Iris pigment epithelial cell (primary cell): ENCODE data around the gene KCNQ2.

Source experiments
- DNase-seq: peaks from one replicate; pipeline ENCODE4 v3.0.0-alpha.2; 2011; ENCODE audit warnings: low read depth

KCNQ2 gene

GRCh38 chr20:63369024-63369530, 103.4 kb downstream of the KCNQ2 start:
- DNase-seq, result no peak

- no peak for DNase-seq
Measured at GRCh38 chr20:63368151-63368550, 104.3 kb downstream of the KCNQ2 start.

- no peak for DNase-seq
Measured at GRCh38 chr20:63367446-63368055, 104.9 kb downstream of the KCNQ2 start.

- no peak for DNase-seq
Measured at GRCh38 chr20:63366390-63367365, 105.8 kb downstream of the KCNQ2 start.

GRCh38 chr20:63365601-63366389, 106.7 kb downstream of the KCNQ2 start:
- no peak for DNase-seq

GRCh38 chr20:63364801-63365585, 107.5 kb downstream of the KCNQ2 start:
- no peak for DNase-seq

- no peak for DNase-seq
Measured at GRCh38 chr20:63363981-63364561, 108.4 kb downstream of the KCNQ2 start.

- no peak for DNase-seq
Measured at GRCh38 chr20:63363013-63363957, 109.2 kb downstream of the KCNQ2 start.

GRCh38 chr20:63362436-63363009, 109.9 kb downstream of the KCNQ2 start:
- DNase-seq, result no peak

GRCh38 chr20:63361519-63362435, 110.7 kb downstream of the KCNQ2 start:
- DNase-seq, result no peak

GRCh38 chr20:63360850-63361518, 111.5 kb downstream of the KCNQ2 start, which contains the start of gene CHRNA4:
TSS of gene CHRNA4 (minus strand) at chr20:63361349. CDS start at chr20:63361165, 184 bp downstream.
- DNase-seq, result no peak

- no peak for DNase-seq
Measured at GRCh38 chr20:63359937-63360849, 112.3 kb downstream of the KCNQ2 start.

GRCh38 chr20:63359164-63359934, 113.1 kb downstream of the KCNQ2 start:
- DNase-seq, result no peak

GRCh38 chr20:63357921-63358905, 114.2 kb downstream of the KCNQ2 start:
- DNase-seq, result no peak
